HepG2 (cell line): ENCODE data around the gene TBXA2R.

Experiments
- CBX2 ChIP-seq, 2 experiments: fragments of 200-600 bp in 1 of 2; sonication (generic); formaldehyde crosslinking in 1 of 2; IDR thresholded peaks; 2 replicates each; pipeline versions ENCODE4 v1.7.0 to v1.8.1; 2018 to 2022; ENCODE audit warnings: low read depth in 2 of 2, low read length in 1 of 2, mild to moderate bottlenecking in 1 of 2, missing genetic modification reagents in 1 of 2
- CTCF ChIP-seq: sonication (generic); formaldehyde crosslinking; IDR thresholded peaks from 2 replicates; pipeline ENCODE4 v1.5.0; 2020; ENCODE audit warnings: mild to moderate bottlenecking, missing genetic modification reagents, moderate library complexity
- HOXA9 ChIP-seq: sonication (generic); formaldehyde crosslinking; IDR thresholded peaks from 2 replicates; pipeline ENCODE4 v1.8.1; 2022; ENCODE audit warnings: missing genetic modification reagents, mild to moderate bottlenecking, moderate library complexity, borderline replicate concordance
- JUND ChIP-seq: sonication (generic); formaldehyde crosslinking; IDR thresholded peaks from 2 replicates; pipeline ENCODE4 v1.8.0; 2022; ENCODE audit warnings: mild to moderate bottlenecking, missing genetic modification reagents
- NR2F6 ChIP-seq, 2 experiments: IDR thresholded peaks; 2 replicates each; pipeline ENCODE4 v1.6.1; 2016; ENCODE audit warnings: antibody characterized with exemption in 1 of 2, mild to moderate bottlenecking in 1 of 2
- SOX6 ChIP-seq, 2 experiments: fragments of 450-650 bp in 1 of 2; sonication (generic) in 1 of 2; formaldehyde crosslinking in 1 of 2; IDR thresholded peaks; 2 replicates each; pipeline versions ENCODE4 v1.4.0 to v1.6.1; 2017 to 2020; ENCODE audit warnings: antibody characterized with exemption in 1 of 2, mild to moderate bottlenecking in 1 of 2, missing genetic modification reagents in 1 of 2
- ZFX ChIP-seq: sonication (generic); formaldehyde crosslinking; IDR thresholded peaks from 2 replicates; pipeline ENCODE4 v1.4.0; 2020; ENCODE audit warnings: mild to moderate bottlenecking, low read depth, missing genetic modification reagents, moderate library complexity
- ZNF10 ChIP-seq: sonication (generic); formaldehyde crosslinking; IDR thresholded peaks from 2 replicates; pipeline ENCODE4 v1.4.0; 2020; ENCODE audit warnings: mild to moderate bottlenecking, low read depth, missing genetic modification reagents, borderline replicate concordance
- ZNF652 ChIP-seq: IDR thresholded peaks from 2 replicates; pipeline ENCODE4 v1.6.1; 2016; ENCODE audit warnings: low read depth, borderline replicate concordance
- ZNF746 ChIP-seq: sonication (generic); formaldehyde crosslinking; IDR thresholded peaks from 2 replicates; pipeline ENCODE4 v1.8.0; 2022; ENCODE audit warnings: mild to moderate bottlenecking, missing genetic modification reagents
- ZNF780A ChIP-seq: sonication (generic); formaldehyde crosslinking; IDR thresholded peaks from 2 replicates; pipeline ENCODE4 v1.8.0; 2022; ENCODE audit warnings: mild to moderate bottlenecking, missing genetic modification reagents, moderate library complexity
- TF ChIP-seq, protein P1 (sequence below): sonication (generic); formaldehyde crosslinking; IDR thresholded peaks from 2 replicates; pipeline ENCODE4 v1.8.1; 2023; ENCODE audit warnings: mild to moderate bottlenecking, missing genetic modification reagents

GRCh38 chr19:3614858-3615505, 8.3 kb upstream of the TBXA2R start:
- no peak for TF ChIP-seq ZNF746 (CRISPR knock-in tag)
- TF ChIP-seq JUND (CRISPR knock-in tag), result no peak
- TF ChIP-seq NR2F6 (IDR thresholded peaks at IDR 0.05), result no peak
- no peak for TF ChIP-seq NR2F6 (CRISPR knock-in tag; IDR thresholded peaks at IDR 0.05)
- TF ChIP-seq ZNF10, result no peak
- TF ChIP-seq ZNF780A (CRISPR knock-in tag), result no peak
- no peak for TF ChIP-seq CTCF (CRISPR knock-in tag)
- TF ChIP-seq, protein P1, sequence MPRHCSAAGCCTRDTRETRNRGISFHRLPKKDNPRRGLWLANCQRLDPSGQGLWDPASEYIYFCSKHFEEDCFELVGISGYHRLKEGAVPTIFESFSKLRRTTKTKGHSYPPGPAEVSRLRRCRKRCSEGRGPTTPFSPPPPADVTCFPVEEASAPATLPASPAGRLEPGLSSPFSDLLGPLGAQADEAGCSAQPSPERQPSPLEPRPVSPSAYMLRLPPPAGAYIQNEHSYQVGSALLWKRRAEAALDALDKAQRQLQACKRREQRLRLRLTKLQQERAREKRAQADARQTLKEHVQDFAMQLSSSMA (CRISPR knock-in tag), result no peak
- TF ChIP-seq HOXA9 (CRISPR knock-in tag), result no peak
- TF ChIP-seq SOX6 (IDR thresholded peaks at IDR 0.05), result no peak
- no peak for TF ChIP-seq SOX6 (CRISPR knock-in tag; IDR thresholded peaks at IDR 0.05)
- TF ChIP-seq CBX2 (IDR thresholded peaks at IDR 0.05; ENCODE audit: low read depth, low read length), result no peak
- TF ChIP-seq CBX2 (CRISPR knock-in tag; IDR thresholded peaks at IDR 0.05; ENCODE audit: low read depth), result no peak
- no peak for TF ChIP-seq ZFX (CRISPR knock-in tag)
- no peak for TF ChIP-seq ZNF652
